Subcutaneous abdominal adipose tissue (tissue), 5 donors: ENCODE results near the gene OR6Y1.

ENCODE experiments used
- H3K27ac ChIP-seq: one replicate; pipeline ENCODE4 v1.7.0; 2013; ENCODE audit warnings: low read depth, mild to moderate bottlenecking, inconsistent platforms, low read length, moderate library complexity
- H3K27me3 ChIP-seq, 5 donors: one replicate each; pipeline ENCODE4 v1.7.0; 2013; ENCODE audit warnings: low read length in 5 of 5, inconsistent platforms in 1 of 5; ENCODE audit not compliant: control insufficient read depth in 5 of 5, insufficient read depth in 4 of 5
- H3K36me3 ChIP-seq, 5 donors: one replicate each; pipeline ENCODE4 v1.7.0; 2013; ENCODE audit warnings: low read length in 5 of 5; ENCODE audit not compliant: control insufficient read depth in 5 of 5, insufficient read depth in 5 of 5
- H3K4me1 ChIP-seq, 5 donors: one replicate each; pipeline ENCODE4 v1.7.0; 2013; ENCODE audit warnings: low read length in 5 of 5, mild to moderate bottlenecking in 3 of 5, moderate library complexity in 1 of 5; ENCODE audit not compliant: control insufficient read depth in 5 of 5, insufficient read depth in 5 of 5
- H3K4me3 ChIP-seq, 5 donors: one replicate each; pipeline ENCODE4 v1.7.0; 2013; ENCODE audit warnings: low read length in 5 of 5, low read depth in 1 of 5
- H3K9ac ChIP-seq, 5 donors: one replicate each; pipeline ENCODE4 v1.7.0; 2013; ENCODE audit warnings: low read length in 5 of 5, mild to moderate bottlenecking in 4 of 5, moderate library complexity in 3 of 5
- H3K9me3 ChIP-seq, 5 donors: one replicate each; pipeline ENCODE4 v1.7.0; 2013; ENCODE audit warnings: low read length in 5 of 5; ENCODE audit not compliant: control insufficient read depth in 5 of 5
- donor health status: healthy.
- donor health status: healthy.
- donor health status: healthy.
- donor health status: healthy.
- donor health status: healthy.

The OR6Y1 gene

GRCh38 chr1:158509471-158510156 lies 44.6 kb downstream of the OR6Y1 start:
- Histone ChIP-seq H3K27me3 (no peaks in the 10 kb centered on the region), H3K36me3 (no peaks in the 10 kb centered on the region), H3K4me3 (no peak overlapping the region), H3K4me1 (no peaks in the 10 kb centered on the region), H3K9me3 (no peaks in the 10 kb centered on the region), H3K27ac (no peak overlapping the region), H3K9ac (no peak overlapping the region)

GRCh38 chr1:158507511-158507910 lies 46.7 kb downstream of the OR6Y1 start:
- no peaks in the 10 kb centered on the region for H3K36me3 ChIP-seq
- no peak overlapping the region for H3K9ac ChIP-seq
- H3K9me3 ChIP-seq = peaks cover 0 to under 1% (median 0%) of the 10 kb centered on the region in 5 donors
- no peaks in the 10 kb centered on the region for H3K27me3 ChIP-seq
- no peak overlapping the region for H3K27ac ChIP-seq
- H3K4me3 ChIP-seq = no peak overlapping the region
- no peaks in the 10 kb centered on the region for H3K4me1 ChIP-seq

- H3K36me3 ChIP-seq = no peaks in the 10 kb centered on the region
- H3K27ac ChIP-seq = no peak overlapping the region
- peaks cover 0 to 5% (median 0%) of the 10 kb centered on the region in 5 donors for H3K9me3 ChIP-seq
- H3K27me3 ChIP-seq = no peaks in the 10 kb centered on the region
- no peaks in the 10 kb centered on the region for H3K4me1 ChIP-seq
- no peak overlapping the region for H3K4me3 ChIP-seq
- no peak overlapping the region for H3K9ac ChIP-seq
Measured at GRCh38 chr1:158506369-158506987, 47.7 kb downstream of the OR6Y1 start.

GRCh38 chr1:158496374-158496773 lies 57.8 kb downstream of the OR6Y1 start:
- no peaks in the 10 kb centered on the region for H3K36me3 ChIP-seq
- no peak overlapping the region for H3K9ac ChIP-seq
- no peaks in the 10 kb centered on the region for H3K27me3 ChIP-seq
- H3K27ac ChIP-seq = no peak overlapping the region
- no peak overlapping the region for H3K4me3 ChIP-seq
- H3K9me3 ChIP-seq = no peaks in the 10 kb centered on the region
- H3K4me1 ChIP-seq = no peaks in the 10 kb centered on the region

GRCh38 chr1:158494796-158495195 lies 59.4 kb downstream of the OR6Y1 start:
- no peak overlapping the region for H3K27ac ChIP-seq
- H3K9me3 ChIP-seq = no peaks in the 10 kb centered on the region
- H3K9ac ChIP-seq = no peak overlapping the region
- no peak overlapping the region for H3K4me3 ChIP-seq
- H3K36me3 ChIP-seq = no peaks in the 10 kb centered on the region
- H3K27me3 ChIP-seq = no peaks in the 10 kb centered on the region
- no peaks in the 10 kb centered on the region for H3K4me1 ChIP-seq
